HG03045 (cell line): ENCODE results near the gene ITGA6.
"Not testable (repeated sequence)": the region's sequence is repeated elsewhere in the genome, so short reads cannot be mapped to it uniquely, and the experiment has no call there.

ENCODE experiments used
- ATAC-seq: cut with Tn5 transposase; IDR thresholded peaks from one replicate; pipeline ENCODE4 v1.9.1; 2021; ENCODE audit warnings: mild to moderate bottlenecking, moderate library complexity; ENCODE audit not compliant: unreplicated experiment

ITGA6 gene

GRCh38 chr2:172513524-172513900 is 86.1 kb downstream of the ITGA6 start:
- no peak for ATAC-seq

- ATAC-seq = no peak
These were observed 86.7 kb downstream of the ITGA6 start for GRCh38 chr2:172513935-172514586.

GRCh38 chr2:172516299-172516698 is 88.9 kb downstream of the ITGA6 start:
- no peak for ATAC-seq

DNA sequence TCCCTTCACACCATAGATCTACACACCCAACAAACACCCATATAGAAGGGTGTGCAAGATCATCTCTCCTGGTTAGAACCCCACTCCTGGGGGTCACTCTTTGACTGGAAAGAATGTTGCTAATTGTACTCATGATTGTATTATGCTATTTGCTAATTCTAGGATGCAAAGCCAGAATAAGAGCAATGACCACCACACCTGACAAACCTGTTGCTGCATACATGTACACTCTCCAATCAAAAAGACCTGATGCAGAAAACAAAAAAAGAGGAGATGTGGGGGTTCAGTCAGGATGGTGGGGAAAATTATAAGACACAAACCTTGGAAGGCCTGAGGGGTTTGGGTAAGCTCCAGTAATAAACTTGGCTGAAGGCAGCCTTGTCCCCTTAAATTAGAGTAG is 91.6 kb downstream of the ITGA6 start:
- no peak for ATAC-seq

DNA sequence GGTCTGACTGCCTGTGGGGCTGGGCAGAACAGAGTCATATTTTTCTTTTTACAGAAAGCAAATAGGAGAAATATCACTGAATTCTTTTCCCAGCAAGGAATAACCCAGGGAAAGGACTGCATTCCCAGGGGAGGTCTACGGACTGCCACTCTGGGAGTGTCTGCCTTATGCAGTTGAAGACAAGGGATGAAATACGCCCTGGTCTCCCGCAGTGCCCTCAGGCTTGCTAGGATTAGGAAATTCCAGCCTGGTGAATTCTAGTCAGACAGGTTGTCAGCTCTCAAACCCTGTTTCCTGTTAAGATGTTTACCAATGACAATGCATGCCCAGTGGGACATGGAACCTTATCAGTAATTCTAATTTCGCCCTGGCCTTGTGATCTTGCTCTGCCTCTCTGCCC is 98.2 kb downstream of the ITGA6 start:
- no peak for ATAC-seq

DNA sequence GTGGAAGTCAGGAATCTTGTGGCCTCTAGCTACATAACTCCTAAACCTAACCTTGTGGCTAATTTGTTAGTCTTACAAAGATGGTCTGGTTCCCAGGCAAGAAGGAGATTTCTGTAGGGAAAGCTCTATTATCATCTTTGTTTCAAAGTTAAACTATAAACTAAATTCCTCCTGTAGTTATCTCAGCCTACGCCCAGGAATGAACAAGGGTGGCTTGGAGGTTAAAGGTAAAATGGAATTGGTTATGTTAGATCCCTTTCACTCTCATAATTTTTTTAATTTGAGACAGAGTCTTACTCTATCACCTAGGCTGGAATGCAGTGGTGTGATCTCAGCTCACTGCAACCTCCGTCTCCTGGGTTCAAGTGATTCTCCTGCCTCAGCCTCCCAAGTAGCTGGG is 103.9 kb downstream of the ITGA6 start:
- ATAC-seq = no peak

DNA sequence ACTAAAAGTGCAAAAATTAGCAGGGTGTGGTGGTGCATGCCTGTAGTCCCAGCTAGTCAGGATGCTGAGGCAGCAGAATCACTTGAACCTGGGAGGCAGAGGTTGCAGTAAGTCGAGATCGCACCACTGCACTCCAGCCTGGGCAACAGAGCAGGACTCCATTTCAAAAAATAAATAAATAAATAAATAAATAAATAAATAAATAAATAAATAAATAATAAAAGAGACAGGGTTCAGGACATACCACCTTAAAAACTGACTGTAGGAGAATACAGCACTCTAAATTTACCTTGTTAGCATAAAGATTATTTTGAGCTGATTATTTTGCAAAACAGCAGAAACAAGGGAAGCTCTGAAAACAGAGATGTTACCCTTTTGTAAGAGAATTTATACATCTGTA is 105.1 kb downstream of the ITGA6 start:
- not testable (repeated sequence) for ATAC-seq

DNA sequence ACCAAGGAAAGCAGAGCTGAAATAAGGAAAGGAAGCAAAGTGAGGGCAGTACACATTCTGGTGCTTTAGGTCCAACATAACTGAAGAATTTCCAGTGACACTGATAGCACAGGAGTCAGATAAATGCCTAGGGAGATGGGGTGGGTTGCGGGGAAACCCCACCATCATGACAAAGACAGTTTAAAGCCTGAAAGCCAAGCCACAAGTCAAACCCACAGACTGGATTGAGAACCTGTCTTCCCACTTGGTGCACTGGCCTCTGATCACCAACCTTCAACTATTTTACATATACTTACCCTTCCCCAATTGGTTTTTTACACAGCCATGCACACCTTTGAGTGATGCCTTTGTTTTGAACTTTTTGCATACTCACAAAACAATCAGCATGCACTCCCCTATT is 106.3 kb downstream of the ITGA6 start:
- ATAC-seq = no peak

DNA sequence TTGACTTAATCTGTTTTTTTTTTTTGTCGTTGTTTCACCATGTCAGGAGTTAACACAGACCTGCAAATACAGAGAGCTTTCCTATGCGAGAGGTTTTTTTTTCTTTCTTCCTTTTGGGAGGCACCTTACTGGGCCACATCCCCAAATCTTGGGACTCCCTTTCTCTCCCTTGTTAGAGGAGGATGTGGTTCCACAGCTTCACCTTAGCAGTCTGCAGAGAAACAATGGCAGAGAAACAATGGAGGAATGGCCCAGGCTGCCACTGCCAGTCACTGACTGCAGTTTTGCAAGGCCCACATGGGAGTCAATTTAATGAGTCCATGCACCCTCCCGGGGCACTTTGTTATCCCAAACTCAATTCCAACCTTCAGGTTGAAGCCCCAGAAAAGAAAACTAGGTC is 107.7 kb downstream of the ITGA6 start:
- no peak for ATAC-seq

- ATAC-seq = not testable (repeated sequence)
These were observed 110.5 kb downstream of the ITGA6 start for GRCh38 chr2:172537851-172538250.

DNA sequence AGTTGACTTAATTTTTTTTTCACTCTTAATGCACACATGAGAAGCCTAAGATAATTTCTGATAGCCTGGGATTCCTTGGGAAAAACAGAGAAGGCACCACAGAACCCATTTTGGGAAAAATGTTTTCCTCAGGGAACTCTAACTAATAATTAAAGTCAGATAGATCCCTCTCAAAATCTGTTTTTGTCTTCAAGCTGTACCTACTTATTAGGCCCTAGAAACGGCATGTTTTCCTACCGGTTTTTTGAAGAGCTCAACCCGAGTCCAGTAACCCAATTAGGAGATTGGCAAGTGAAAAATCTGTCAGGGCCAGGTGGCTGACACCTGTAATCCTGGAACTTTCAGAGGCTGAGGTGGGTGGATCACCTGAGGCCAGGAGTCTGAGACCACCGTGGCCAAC is 112.4 kb downstream of the ITGA6 start:
- no peak for ATAC-seq

GRCh38 chr2:172540421-172540820 is 113.0 kb downstream of the ITGA6 start:
- ATAC-seq = no peak

GRCh38 chr2:172545408-172546075 is 118.2 kb downstream of the ITGA6 start:
- ATAC-seq = no peak

DNA sequence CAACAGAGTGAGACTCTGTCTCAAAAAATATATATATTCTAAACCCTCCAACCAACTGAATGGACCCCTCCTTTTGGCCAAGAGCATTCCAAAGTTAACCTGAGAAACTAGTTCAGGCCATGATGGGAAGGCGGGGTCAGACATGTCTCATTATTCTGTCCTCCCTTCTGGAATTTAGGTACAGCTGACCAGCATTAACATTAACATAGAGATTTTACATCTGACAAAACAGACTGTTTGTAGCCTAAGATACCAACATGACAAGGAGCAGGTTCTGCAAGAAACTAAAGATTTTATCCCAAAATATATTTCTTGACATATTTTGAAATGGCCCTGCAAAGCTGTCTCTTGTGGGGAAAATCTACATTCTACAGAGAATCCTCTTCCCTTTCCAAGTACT is 121.7 kb downstream of the ITGA6 start:
- ATAC-seq = no peak

- ATAC-seq = not testable (repeated sequence)
These were observed 122.4 kb downstream of the ITGA6 start for GRCh38 chr2:172549802-172550201.

- no peak for ATAC-seq
These were observed 123.0 kb downstream of the ITGA6 start for GRCh38 chr2:172550419-172550818.

DNA sequence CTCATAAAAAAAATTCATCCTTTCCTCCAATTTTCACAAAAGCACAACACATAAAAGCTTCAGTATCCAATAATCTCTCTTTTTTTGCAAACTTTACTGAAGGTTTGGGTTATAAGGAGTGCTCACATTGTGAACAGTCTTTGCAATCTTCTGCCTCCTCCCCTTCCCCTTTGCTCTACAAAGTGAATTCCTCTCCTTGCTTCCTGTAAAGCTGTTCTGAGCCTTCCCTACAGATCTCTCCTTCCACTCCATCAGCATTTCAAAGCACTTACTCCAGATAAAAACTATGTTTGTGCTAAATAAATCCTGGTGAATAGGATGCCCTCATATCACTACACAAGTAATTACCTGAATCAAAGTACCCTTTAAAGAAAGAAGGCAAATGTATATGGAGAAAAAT is 123.9 kb downstream of the ITGA6 start:
- no peak for ATAC-seq

DNA sequence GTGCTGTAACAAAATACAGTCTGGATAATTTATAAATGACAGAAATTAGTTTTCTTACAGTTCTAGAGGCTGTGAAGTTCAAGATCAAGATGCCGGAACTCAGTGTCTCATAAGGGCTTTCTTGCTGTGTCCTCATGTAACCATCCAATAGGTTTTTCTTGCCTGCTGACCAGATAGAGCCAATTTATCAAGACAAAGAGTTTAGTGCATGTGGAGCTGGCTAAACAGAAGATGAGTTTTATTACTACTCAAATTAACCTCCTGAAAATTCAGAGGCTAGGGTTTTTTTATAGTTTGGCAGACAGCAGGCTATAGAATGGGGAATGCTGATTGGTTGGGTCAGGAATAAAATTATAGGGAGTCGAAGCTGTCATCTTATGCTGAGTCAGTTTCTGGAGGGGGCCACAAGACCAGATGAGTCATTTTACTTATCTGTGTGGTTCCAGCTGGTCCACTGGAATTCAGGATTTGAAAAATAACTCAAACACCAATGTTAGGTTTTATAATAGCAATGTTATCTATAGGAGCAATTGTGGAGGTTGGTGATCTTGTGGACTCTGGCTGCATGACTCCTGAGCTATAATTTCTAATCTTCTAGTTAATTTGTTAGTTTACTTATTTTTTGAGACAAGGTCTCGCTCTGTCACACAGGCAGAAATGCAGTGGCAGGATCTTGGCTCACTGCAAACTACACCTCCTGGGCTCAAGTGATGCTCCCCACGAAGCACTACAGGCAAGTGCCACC is 125.3 kb downstream of the ITGA6 start:
- ATAC-seq = no peak

GRCh38 chr2:172554352-172555271 is 127.2 kb downstream of the ITGA6 start:
- no peak for ATAC-seq

DNA sequence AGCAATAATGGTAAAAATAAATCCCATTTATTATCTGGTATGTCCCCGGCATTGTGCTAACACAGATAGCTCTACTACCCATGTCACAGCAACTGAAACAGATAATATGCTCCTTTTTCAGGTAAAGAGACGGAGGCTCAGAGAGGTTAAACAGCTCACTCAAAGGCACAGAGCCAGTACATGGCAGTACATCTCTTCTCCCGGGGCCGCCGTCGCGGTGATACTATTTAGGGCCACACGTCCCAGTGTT is 127.8 kb downstream of the ITGA6 start:
- no peak for ATAC-seq
